HCT116 (cell line): Measurements from ENCODE around the gene HYAL1.

Experiments used
- JUND ChIP-seq: IDR thresholded peaks from 2 replicates; pipeline ENCODE4 v1.6.1; 2012
- POLR2AphosphoS5 ChIP-seq: IDR thresholded peaks from 2 replicates; pipeline ENCODE4 v1.6.1; 2011; ENCODE audit warnings: mild to moderate bottlenecking, low read depth, low read length, moderate library complexity
- RAD21 ChIP-seq: IDR thresholded peaks from 2 replicates; pipeline ENCODE4 v1.6.1; 2012; ENCODE audit warnings: low read depth, mild to moderate bottlenecking
- SP1 ChIP-seq: IDR thresholded peaks from 2 replicates; pipeline ENCODE4 v1.6.1; 2012; ENCODE audit warnings: low read depth
- ZNF274 ChIP-seq: fragments of 200-500 bp; sonication (Bioruptor generic); IDR thresholded peaks from 2 replicates; pipeline ENCODE4 v1.6.1; 2014; ENCODE audit warnings: mild to moderate bottlenecking, low read depth, low read length, inconsistent platforms
- TF ChIP-seq, protein P1 (sequence below), 3 experiments: fragments of 200-600 bp in 1 of 3; sonication (generic) in 1 of 3; IDR thresholded peaks in 2 of 3; conservative IDR thresholded peaks in 1 of 3; 2 replicates each; pipeline ENCODE4 v1.5.1; 2012 to 2017; ENCODE audit warnings: low read depth in 2 of 3, low read length in 2 of 3, antibody characterized with exemption in 1 of 3, borderline replicate concordance in 1 of 3, control low read depth in 1 of 3, mild to moderate bottlenecking in 1 of 3, mixed read lengths in 1 of 3, mixed run types in 1 of 3, moderate library complexity in 1 of 3; ENCODE audit not compliant: insufficient read depth in 1 of 3

DNA sequence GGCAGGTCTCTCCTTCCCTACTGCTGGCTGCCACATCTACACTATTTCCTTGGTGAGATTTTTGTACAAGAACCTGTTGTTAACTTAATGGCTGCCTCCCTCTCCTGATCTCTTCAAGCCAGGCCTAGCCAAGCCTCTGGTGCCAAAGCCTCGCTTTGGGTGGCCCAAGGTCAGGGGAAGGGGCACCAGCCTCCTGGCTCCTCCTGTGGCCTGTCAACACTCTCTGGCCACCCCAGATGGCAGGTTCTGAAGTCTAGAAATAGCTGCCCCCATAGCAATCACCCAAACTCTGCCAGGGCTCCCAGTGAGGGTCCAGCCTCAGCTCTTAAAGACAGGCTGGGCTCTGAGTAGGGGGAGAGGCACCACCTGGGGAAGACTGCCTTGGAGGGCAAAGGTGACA is 16.1 kb downstream of the HYAL1 start:
- TF ChIP-seq ZNF274 (no peak), POLR2AphosphoS5 (no peak), JUND (no peak), RAD21 (no peak), SP1 (no peak)
- TF ChIP-seq, protein P1, sequence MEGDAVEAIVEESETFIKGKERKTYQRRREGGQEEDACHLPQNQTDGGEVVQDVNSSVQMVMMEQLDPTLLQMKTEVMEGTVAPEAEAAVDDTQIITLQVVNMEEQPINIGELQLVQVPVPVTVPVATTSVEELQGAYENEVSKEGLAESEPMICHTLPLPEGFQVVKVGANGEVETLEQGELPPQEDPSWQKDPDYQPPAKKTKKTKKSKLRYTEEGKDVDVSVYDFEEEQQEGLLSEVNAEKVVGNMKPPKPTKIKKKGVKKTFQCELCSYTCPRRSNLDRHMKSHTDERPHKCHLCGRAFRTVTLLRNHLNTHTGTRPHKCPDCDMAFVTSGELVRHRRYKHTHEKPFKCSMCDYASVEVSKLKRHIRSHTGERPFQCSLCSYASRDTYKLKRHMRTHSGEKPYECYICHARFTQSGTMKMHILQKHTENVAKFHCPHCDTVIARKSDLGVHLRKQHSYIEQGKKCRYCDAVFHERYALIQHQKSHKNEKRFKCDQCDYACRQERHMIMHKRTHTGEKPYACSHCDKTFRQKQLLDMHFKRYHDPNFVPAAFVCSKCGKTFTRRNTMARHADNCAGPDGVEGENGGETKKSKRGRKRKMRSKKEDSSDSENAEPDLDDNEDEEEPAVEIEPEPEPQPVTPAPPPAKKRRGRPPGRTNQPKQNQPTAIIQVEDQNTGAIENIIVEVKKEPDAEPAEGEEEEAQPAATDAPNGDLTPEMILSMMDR (IDR thresholded peaks at IDR 0.05 in 2 of 3, conservative IDR thresholded peaks at IDR 0.05 in 1 of 3; ENCODE audit: borderline replicate concordance in 1 of 3, insufficient read depth in 1 of 3, low read depth in 2 of 3, low read length in 2 of 3) = no peak
